ENCODE results near the gene PNLIPRP2.

The PNLIPRP2 gene

GRCh38 chr10:116612107-116612769 lies 8.5 kb upstream of the PNLIPRP2 start:
- DNase-seq (ENCODE audit: low read depth) = no peak
- TF ChIP-seq CTCF (conservative IDR thresholded peaks at IDR 0.05; ENCODE audit: low read depth, low read length) = no peak
- H3K4me3 ChIP-seq (ENCODE audit: low read depth, low read length) = no peak overlapping the region

GRCh38 chr10:116613471-116613870 lies 7.3 kb upstream of the PNLIPRP2 start:
- TF ChIP-seq CTCF (conservative IDR thresholded peaks at IDR 0.05; ENCODE audit: low read depth, low read length) = no peak
- DNase-seq (ENCODE audit: low read depth) = no peak
- no peak overlapping the region for H3K4me3 ChIP-seq (ENCODE audit: low read depth, low read length)

- DNase-seq (ENCODE audit: low read depth) = no peak
- no peak overlapping the region for H3K4me3 ChIP-seq (ENCODE audit: low read depth, low read length)
- no peak for TF ChIP-seq CTCF (conservative IDR thresholded peaks at IDR 0.05; ENCODE audit: low read depth, low read length)
Measured at GRCh38 chr10:116614796-116615195, 6.0 kb upstream of the PNLIPRP2 start.

- no peak for TF ChIP-seq CTCF (conservative IDR thresholded peaks at IDR 0.05; ENCODE audit: low read depth, low read length)
- no peak for DNase-seq (ENCODE audit: low read depth)
- no peak overlapping the region for H3K4me3 ChIP-seq (ENCODE audit: low read depth, low read length)
Measured at GRCh38 chr10:116615199-116615776, 5.5 kb upstream of the PNLIPRP2 start.

- no peak for TF ChIP-seq CTCF (conservative IDR thresholded peaks at IDR 0.05; ENCODE audit: low read depth, low read length)
- H3K4me3 ChIP-seq (ENCODE audit: low read depth, low read length) = no peak overlapping the region
- DNase-seq (ENCODE audit: low read depth) = no peak
Measured at GRCh38 chr10:116621476-116621875, 723 bp downstream of the PNLIPRP2 start.

GRCh38 chr10:116621934-116622655 lies 1.3 kb downstream of the PNLIPRP2 start:
- DNase-seq (ENCODE audit: low read depth) = no peak
- H3K4me3 ChIP-seq (ENCODE audit: low read depth, low read length) = no peak overlapping the region
- TF ChIP-seq CTCF (conservative IDR thresholded peaks at IDR 0.05; ENCODE audit: low read depth, low read length) = no peak
